Small intestine (tissue), 7 donors: Measurements from ENCODE around the gene CD244. TPM values are rescaled to one million over a fixed set of nuclear protein-coding genes. Genes with fewer than 3 reads are reported as not detected.
A peak's percentile ranks its signal among the peaks of the same experiment; 100 is the strongest.

Experiments
- DNase-seq, 2 donors: peaks; one replicate each; pipeline versions ENCODE4 v3.0.0 to v3.0.0-alpha.2; 2013
- FAIRE-seq: peaks from 2 replicates; lab custom pipeline; 2012; peaks lifted over from hg19 to GRCh38; lab: Jason Lieb, UNC
- H3K27ac ChIP-seq, 3 donors: one replicate each; pipeline ENCODE4 v1.5.1; 2013; ENCODE audit warnings: low read length in 2 of 3, mild to moderate bottlenecking in 2 of 3, control low read depth in 1 of 3, inconsistent platforms in 1 of 3, low read depth in 1 of 3, moderate library complexity in 1 of 3
- H3K27me3 ChIP-seq, 3 donors: one replicate each; pipeline ENCODE4 v1.6.1; 2013; ENCODE audit warnings: low read length in 3 of 3, inconsistent platforms in 1 of 3; ENCODE audit not compliant: control insufficient read depth in 3 of 3, insufficient read depth in 3 of 3
- H3K36me3 ChIP-seq, 3 donors: one replicate each; pipeline ENCODE4 v1.6.1; 2013; ENCODE audit warnings: low read length in 3 of 3, inconsistent platforms in 1 of 3, low read depth in 1 of 3, mild to moderate bottlenecking in 1 of 3, moderate library complexity in 1 of 3; ENCODE audit not compliant: control insufficient read depth in 3 of 3, insufficient read depth in 2 of 3
- H3K4me1 ChIP-seq, 3 donors: one replicate each; pipeline ENCODE4 v1.6.1; 2013; ENCODE audit warnings: low read length in 2 of 3, inconsistent platforms in 1 of 3, low read depth in 1 of 3, mild to moderate bottlenecking in 1 of 3, moderate library complexity in 1 of 3; ENCODE audit not compliant: control insufficient read depth in 3 of 3, insufficient read depth in 2 of 3
- H3K4me3 ChIP-seq, 3 donors: one replicate each; pipeline ENCODE4 v1.5.1; 2013; ENCODE audit warnings: low read length in 3 of 3, control low read depth in 1 of 3, inconsistent platforms in 1 of 3, low read depth in 1 of 3, mild to moderate bottlenecking in 1 of 3, moderate library complexity in 1 of 3
- H3K9me3 ChIP-seq, 2 donors: one replicate each; pipeline ENCODE4 v1.6.1; 2013; ENCODE audit warnings: low read depth in 1 of 2, low read length in 1 of 2; ENCODE audit not compliant: control insufficient read depth in 2 of 2, insufficient read depth in 1 of 2
- WGBS, 3 donors: extraction: QIAGEN DNeasy Blood & Tissue Kit; methylation state at CpG; one replicate each; pipeline ENCODE4 v1.1.7; 2013; 5-methylcytosine and 5-hydroxymethylcytosine counted together
- polyA plus RNA-seq, 4 donors: library from polyadenylated mRNA; stranded (reverse) in 3 of 4; unstranded in 1 of 4; fragments of 200-250 nt in 3 of 4; fragments of 120-200 nt in 1 of 4; gene quantifications; one replicate each; pipeline versions ENCODE4 v1.2.1 to v1.2.3, GENCODE V29; 2013
- donor health status: healthy with polysubstance abuse.
- donor health status: control.
- donor health status: control.
- donor health status: Bipolar disorder and iron deficiency.
- donor health status: healthy.

Gene CD244
- polyA plus RNA-seq, 4 donors, result 0.39 to 3.2 (median 1.1) TPM

DNA sequence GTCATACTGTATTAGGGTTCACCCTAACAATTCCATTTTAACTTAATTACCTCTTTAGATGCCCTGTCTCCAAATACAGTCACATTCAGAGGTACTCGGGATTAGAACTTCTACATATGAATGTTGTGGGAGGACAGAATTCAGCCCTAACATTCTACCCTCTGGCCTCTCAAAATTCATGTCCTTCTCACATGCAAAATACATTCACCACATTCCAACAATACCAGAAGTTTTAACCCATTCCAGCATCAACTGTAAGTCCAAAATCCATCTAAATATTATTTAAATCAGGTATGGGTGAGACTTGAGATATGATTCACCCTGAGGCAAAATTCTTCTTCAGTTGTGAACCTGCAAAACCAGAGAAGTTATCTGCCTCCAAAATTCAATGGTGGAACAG is 52.2 kb downstream of the CD244 start:
- H3K4me1 ChIP-seq, result no peaks in the 10 kb centered on the region
- DNase-seq (no peak), FAIRE-seq (no peak)
- WGBS, 3 donors, result 71 to 97% (median 85%) methylated on average over 1 of the region's 1 CpG
- no peak overlapping the region for H3K4me3 ChIP-seq
- H3K9me3 ChIP-seq, result peaks cover 0 to 14% of the 10 kb centered on the region in 2 donors
- no peaks in the 10 kb centered on the region for H3K36me3 ChIP-seq
- H3K27me3 ChIP-seq, result no peaks in the 10 kb centered on the region
- H3K27ac ChIP-seq, result no peak overlapping the region

DNA sequence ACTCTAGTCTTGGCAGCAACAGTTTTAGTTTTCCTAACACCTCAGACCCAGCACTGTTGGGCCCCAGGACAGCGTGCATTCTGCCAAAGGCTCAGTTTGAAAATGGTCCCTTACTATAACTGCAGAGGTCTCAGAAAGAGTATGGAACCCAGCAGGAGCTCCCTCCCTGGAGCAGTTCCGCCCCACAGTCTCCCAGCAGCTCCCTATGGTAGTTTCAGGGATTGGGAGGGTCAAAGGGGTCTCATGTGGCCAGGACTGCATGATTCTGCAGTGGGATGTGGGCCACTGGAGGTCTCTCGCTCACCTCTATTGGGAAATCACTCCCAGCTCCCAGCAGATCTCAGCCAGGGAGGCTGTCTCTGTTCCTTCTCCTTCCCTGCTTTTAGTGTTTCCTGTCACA is 54.4 kb downstream of the CD244 start:
- Histone ChIP-seq H3K36me3 (no peaks in the 10 kb centered on the region), H3K27me3 (no peaks in the 10 kb centered on the region), H3K4me1 (no peaks in the 10 kb centered on the region), H3K27ac (no peak overlapping the region), H3K4me3 (no peak overlapping the region), H3K9me3 (peaks cover 0 to 14% of the 10 kb centered on the region in 2 donors)
- DNase-seq (no peak), FAIRE-seq (no peak)
- 90 to 96% (median 95%) methylated on average over 3 of the region's 3 CpGs for WGBS, 3 donors

DNA sequence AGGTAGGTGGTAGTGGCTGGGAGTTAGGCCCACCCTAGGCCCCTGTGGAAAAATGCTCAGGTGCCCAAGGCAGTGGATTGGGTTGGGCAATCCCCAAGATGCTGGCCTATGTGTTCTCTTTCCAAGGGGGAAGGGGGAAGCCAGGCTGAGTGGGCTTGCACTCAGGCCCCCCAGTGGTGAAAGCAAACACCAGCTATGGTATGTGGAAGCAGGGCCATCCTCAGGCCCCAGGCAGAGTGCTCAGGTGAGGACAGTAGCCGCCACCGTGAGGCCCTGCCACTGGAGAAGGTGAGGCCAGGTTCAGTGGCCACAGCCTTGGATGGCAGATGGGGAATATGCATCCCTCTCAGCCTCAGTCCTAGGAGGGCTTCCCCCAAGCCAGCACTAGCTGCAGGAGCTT is 54.9 kb downstream of the CD244 start:
- Histone ChIP-seq H3K9me3 (peaks cover 0 to 14% of the 10 kb centered on the region in 2 donors), H3K4me1 (no peaks in the 10 kb centered on the region), H3K36me3 (no peaks in the 10 kb centered on the region), H3K27me3 (no peaks in the 10 kb centered on the region), H3K4me3 (no peak overlapping the region), H3K27ac (no peak overlapping the region)
- no peak for DNase-seq
- 94 to 100% (median 94%) methylated on average over 2 of the region's 2 CpGs for WGBS, 3 donors
- no peak for FAIRE-seq

DNA sequence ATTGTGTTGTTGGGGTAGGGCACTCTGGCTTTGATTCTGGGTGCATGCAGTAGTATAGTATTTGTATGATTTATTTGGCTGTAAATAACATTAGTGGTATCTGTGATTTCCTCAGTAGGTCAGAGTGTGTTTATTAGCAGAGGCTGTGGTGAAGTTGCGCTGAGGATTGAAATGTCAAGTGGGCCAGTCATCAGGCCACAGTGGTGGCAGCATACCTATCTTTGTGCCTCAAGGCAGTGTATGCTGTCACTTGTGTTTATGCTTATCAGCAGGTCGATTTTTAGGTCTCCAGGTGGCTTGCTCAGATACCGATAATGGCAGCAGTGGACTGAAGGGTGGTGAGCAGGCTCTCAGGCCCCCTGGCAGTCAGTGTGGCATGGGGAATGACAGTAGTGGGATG is 55.4 kb downstream of the CD244 start:
- no peaks in the 10 kb centered on the region for H3K4me1 ChIP-seq
- WGBS, 3 donors, result 63 to 81% (median 80%) methylated on average over 3 of the region's 3 CpGs
- no peak overlapping the region for H3K27ac ChIP-seq
- H3K36me3 ChIP-seq, result no peaks in the 10 kb centered on the region
- peaks cover 0 to 14% of the 10 kb centered on the region in 2 donors for H3K9me3 ChIP-seq
- FAIRE-seq, result no peak
- no peak for DNase-seq
- no peaks in the 10 kb centered on the region for H3K27me3 ChIP-seq
- no peak overlapping the region for H3K4me3 ChIP-seq

DNA sequence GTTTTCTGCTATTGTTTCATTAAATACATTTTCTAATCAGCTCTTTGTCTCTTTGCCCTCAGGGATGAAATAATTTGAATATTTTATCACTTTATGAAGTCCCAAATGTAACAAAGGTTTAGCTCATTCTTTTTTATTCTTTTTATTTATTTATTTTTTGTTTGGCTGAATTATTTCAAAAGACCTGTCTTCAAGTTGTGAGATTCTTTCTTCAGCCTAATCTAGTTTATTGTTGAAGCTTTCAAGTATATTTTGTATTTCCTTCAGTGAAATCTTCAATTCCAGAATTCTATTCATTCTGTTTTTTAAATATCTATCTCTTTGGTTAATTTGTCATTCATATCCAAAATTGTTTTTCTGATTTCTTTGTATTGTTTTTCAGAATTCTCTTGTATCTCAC is 55.9 kb downstream of the CD244 start:
- FAIRE-seq (no peak), DNase-seq (no peak)
- H3K9me3 ChIP-seq, result peaks cover 0 to 14% of the 10 kb centered on the region in 2 donors
- H3K4me1 ChIP-seq, result no peaks in the 10 kb centered on the region
- no peaks in the 10 kb centered on the region for H3K36me3 ChIP-seq
- no peak overlapping the region for H3K27ac ChIP-seq
- H3K4me3 ChIP-seq, result no peak overlapping the region
- no peaks in the 10 kb centered on the region for H3K27me3 ChIP-seq

DNA sequence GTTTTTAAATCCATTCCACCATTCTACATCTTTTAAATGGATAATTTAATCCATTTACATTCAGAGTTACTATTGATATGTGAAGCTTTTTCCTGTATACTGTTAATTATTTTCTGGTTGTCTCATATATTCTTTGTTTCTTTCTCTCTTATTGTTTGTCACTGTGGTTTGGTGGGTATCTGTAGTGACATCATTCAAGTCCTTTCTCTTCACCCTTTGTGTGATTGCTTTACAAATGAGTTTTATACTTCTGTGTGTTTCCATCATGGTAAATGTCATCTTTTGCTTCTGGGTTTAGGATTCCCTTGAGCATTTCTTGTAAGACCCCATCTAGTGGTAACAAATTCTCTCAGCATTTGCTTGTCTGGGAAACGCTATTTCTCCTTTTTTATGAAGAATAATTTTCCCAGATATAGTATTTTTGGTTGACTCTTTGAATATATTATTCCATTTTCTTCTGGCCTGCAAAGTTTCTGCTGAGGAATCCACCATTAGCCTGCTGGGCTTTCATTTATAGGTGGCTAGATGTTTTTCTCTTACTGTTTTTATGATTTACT is 56.5 kb downstream of the CD244 start:
- H3K4me1 ChIP-seq, result no peaks in the 10 kb centered on the region
- DNase-seq, result no peak
- WGBS, 3 donors, result 39 to 69% (median 61%) methylated on average over 1 of the region's 1 CpG
- H3K4me3 ChIP-seq, result no peak overlapping the region
- H3K9me3 ChIP-seq, result peaks cover 0 to 14% of the 10 kb centered on the region in 2 donors
- H3K27me3 ChIP-seq, result no peaks in the 10 kb centered on the region
- no peak overlapping the region for H3K27ac ChIP-seq
- H3K36me3 ChIP-seq, result no peaks in the 10 kb centered on the region
- no peak for FAIRE-seq

DNA sequence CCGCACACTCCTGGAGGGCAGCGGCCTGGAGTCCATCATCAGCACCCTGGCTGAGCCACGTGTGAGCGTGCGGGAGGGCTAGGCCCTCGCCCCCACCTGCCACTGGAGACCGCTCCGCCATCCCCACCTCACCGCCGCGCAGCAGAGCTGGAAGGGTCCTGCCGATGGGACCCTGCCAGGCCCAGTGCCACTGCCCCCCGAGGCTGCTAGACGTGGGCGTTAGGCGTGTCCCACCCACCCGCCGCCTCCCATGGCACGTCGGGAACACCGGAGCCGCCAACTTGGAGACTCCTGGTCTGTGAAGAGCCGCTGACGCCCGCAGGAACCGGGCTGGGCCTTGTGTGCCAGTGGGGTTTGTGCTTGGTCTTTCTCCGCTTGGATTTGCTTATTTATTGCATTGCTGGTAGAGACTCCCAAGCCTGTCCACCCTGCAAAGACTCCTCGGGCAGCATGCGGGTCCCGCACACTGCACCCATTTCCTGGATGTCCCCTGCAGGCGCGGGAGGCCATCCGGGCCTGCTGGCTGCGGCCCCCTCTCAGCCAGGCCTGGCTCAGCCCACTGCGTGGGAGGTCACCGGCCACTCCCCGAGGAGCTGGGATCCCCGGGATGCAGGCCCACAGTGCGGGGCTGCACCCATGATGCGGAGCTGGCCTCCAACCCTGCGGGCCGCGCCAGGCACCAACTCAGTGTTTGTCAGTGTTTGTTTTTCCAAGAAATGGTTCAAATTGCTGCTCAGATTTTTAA is 60.7 kb downstream of the CD244 start:
- no peaks in the 10 kb centered on the region for H3K4me1 ChIP-seq
- H3K27me3 ChIP-seq, result no peaks in the 10 kb centered on the region
- DNase-seq (no peak), FAIRE-seq (no peak)
- H3K36me3 ChIP-seq, result no peaks in the 10 kb centered on the region
- no peak overlapping the region for H3K27ac ChIP-seq
- WGBS, 3 donors, result 96 to 97% (median 96%) methylated on average over 42 to 43 of the region's 43 CpGs
- H3K4me3 ChIP-seq, result no peak overlapping the region
- peaks cover 0 to 4% of the 10 kb centered on the region in 2 donors for H3K9me3 ChIP-seq

DNA sequence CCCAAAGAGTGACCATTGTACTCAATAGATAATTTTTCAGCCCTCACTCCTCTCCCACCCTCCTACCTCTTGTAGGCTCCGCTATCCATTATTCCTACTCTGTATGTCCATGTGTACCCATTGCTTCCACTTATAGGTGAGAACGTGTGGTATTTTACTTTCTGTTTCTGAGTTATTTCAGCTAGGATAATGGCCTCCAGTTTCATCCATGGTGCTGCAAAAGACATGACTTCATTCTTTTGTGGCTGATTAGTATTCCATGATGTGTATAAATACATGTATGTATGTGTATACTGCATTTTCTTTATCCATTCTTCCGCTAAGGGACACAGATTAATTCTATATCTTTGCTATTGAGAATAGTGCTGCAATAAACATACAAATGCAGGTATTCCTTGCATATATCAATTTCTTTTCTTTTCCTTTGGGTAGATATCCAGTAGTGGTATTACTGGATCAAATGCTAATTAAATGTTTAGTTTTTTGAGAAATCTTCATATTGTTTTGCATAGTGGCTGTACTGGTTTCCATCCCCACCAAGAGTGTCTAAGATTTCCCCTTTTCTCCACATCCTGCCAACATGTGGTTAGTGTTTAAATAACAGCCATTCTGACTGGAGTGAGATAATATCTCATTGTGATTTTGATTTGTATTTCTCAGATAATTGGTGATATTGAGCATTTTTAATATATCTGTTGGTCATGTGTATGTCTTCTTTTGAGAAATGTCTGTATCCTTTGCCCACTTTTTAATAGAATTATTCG is 61.9 kb downstream of the CD244 start:
- H3K27me3 ChIP-seq, result no peaks in the 10 kb centered on the region
- no peaks in the 10 kb centered on the region for H3K9me3 ChIP-seq
- H3K4me1 ChIP-seq, result no peaks in the 10 kb centered on the region
- DNase-seq (peak in 1 of 2 donors; percentile 20), FAIRE-seq (no peak)
- H3K27ac ChIP-seq, result no peak overlapping the region
- 37 to 47% (median 42%) methylated on average over 4 of the region's 4 CpGs for WGBS, 3 donors
- H3K4me3 ChIP-seq, result no peak overlapping the region
- H3K36me3 ChIP-seq, result no peaks in the 10 kb centered on the region
